Measurements from ENCODE around the gene EPB41.
"Not testable (repeated sequence)": the region's sequence is repeated elsewhere in the genome, so short reads cannot be mapped to it uniquely, and the experiment has no call there.

Gene EPB41

DNA sequence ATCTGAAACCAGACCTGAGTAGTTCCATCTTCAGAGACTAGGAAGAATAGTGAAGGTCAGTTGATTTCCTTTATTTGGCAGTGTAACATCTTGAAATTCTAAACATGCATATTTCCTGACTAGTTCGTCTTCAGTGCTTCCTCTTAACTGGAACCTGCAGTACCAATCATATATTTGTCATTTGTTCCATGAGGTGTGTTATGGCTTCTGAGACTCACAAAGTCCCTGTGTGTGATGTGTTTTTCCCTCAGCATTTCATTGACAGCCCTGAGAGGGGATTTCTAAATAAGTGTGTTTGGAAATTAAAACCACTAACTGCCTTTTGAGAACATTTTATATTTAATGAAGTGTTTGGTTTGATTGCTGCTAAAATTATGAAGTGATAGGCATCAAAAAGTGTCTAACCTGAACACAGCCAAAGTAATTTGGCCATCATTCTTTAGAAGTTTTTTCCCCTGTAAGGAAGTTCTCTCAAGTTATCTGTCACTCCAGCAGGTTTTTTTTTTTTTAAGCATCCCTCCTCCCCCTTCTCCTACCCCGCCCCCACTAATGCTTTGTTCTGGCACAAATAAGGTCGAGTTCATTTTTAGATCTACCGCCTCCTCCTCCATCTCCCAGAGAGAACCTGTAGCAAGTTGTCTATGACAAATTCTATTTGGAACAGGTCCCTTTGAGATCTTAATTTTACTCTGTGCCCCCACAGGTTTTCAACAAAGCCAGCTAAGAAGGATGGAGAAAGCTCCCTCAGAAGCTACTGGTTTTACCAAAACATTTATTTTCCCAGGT is 148.0 kb downstream of the EPB41 start:
- TF ChIP-seq, protein P1, sequence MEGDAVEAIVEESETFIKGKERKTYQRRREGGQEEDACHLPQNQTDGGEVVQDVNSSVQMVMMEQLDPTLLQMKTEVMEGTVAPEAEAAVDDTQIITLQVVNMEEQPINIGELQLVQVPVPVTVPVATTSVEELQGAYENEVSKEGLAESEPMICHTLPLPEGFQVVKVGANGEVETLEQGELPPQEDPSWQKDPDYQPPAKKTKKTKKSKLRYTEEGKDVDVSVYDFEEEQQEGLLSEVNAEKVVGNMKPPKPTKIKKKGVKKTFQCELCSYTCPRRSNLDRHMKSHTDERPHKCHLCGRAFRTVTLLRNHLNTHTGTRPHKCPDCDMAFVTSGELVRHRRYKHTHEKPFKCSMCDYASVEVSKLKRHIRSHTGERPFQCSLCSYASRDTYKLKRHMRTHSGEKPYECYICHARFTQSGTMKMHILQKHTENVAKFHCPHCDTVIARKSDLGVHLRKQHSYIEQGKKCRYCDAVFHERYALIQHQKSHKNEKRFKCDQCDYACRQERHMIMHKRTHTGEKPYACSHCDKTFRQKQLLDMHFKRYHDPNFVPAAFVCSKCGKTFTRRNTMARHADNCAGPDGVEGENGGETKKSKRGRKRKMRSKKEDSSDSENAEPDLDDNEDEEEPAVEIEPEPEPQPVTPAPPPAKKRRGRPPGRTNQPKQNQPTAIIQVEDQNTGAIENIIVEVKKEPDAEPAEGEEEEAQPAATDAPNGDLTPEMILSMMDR (IDR thresholded peaks at IDR 0.05; ENCODE audit: control insufficient read depth, insufficient read depth, low read depth, low read length, missing control alignments): no peak
- no peak for DNase-seq (ENCODE audit: low read depth)
- H3K4me3 ChIP-seq (ENCODE audit: control insufficient read depth, low read depth, low read length): no peak overlapping the region

DNA sequence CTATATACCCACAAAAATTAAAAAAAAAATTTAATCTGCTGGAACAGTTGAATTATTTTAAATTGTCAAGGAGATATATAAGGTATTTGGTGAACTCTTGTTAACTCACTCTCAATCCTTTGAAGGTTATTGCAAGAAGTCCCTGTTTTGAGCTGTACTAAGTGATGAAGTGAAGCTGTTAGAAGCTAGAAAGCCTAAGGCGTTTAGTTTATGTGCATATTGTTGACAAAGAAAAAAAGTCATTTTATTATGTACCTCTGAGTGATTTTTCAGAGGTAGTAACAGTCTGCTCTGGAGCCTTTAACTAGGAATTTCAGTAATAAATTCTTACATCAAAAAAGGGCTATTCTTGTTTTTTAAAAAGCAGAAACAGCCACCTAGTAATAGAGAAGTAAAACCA is 149.7 kb downstream of the EPB41 start:
- TF ChIP-seq, protein P1 (IDR thresholded peaks at IDR 0.05; ENCODE audit: control insufficient read depth, insufficient read depth, low read depth, low read length, missing control alignments): no peak
- no peak overlapping the region for H3K4me3 ChIP-seq (ENCODE audit: control insufficient read depth, low read depth, low read length)
- no peak for DNase-seq (ENCODE audit: low read depth)

DNA sequence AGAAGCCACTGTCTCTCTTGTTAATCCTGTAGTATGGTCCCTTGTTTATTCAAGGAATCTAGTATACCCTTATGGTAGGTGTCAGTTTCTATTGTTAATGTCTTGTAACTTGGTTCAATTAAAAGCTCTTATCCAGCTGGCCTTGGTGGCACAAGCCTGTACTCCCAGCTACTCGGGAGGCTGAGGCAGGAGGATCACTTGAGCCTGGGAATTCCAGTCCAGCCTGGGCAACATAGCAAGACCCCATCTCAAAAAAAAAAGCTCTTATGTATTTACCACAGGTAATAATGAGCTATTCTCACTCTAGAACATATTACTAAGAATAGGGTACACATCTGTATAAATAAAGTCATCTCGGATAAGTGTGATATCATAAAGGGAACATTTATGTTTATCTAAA is 162.8 kb downstream of the EPB41 start:
- H3K4me3 ChIP-seq (ENCODE audit: control insufficient read depth, low read depth, low read length): no peak overlapping the region
- DNase-seq (ENCODE audit: low read depth): no peak
- TF ChIP-seq, protein P1 (IDR thresholded peaks at IDR 0.05; ENCODE audit: control insufficient read depth, insufficient read depth, low read depth, low read length, missing control alignments): no peak

GRCh38 chr1:29079916-29080629 is 165.7 kb downstream of the EPB41 start:
- H3K4me3 ChIP-seq (ENCODE audit: control insufficient read depth, low read depth, low read length): not testable (repeated sequence)

DNA sequence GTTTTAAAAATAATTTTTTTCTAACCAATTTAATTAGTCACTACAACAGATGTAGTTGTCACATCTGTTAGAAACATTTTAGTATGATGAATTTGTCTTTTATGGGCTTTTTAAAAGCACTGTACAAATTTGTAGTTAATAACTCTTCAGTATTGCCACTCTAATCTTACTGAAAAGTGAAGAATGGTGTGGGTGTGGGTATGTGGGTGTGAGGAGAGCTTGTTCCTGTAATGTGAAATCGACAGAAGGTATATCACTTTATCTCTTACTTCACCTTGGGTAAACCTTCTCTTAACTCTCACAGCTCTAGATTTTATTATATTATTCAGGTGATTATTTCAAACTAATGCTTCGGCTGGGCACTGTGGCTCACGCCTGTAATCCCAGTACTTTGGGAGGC is 166.8 kb downstream of the EPB41 start:
- no peak overlapping the region for H3K4me3 ChIP-seq (ENCODE audit: control insufficient read depth, low read depth, low read length)
- DNase-seq (ENCODE audit: low read depth): no peak
- TF ChIP-seq, protein P1 (IDR thresholded peaks at IDR 0.05; ENCODE audit: control insufficient read depth, insufficient read depth, low read depth, low read length, missing control alignments): no peak

More at GRCh38 chr1:29079916-29080629, 165.7 kb downstream of the EPB41 start:
- DNase-seq (ENCODE audit: low read depth): not testable (repeated sequence)

- DNase-seq (ENCODE audit: low read depth): no peak
- no peak overlapping the region for H3K4me3 ChIP-seq (ENCODE audit: control insufficient read depth, low read depth, low read length)
- TF ChIP-seq, protein P1 (IDR thresholded peaks at IDR 0.05; ENCODE audit: control insufficient read depth, insufficient read depth, low read depth, low read length, missing control alignments): no peak
Observed at GRCh38 chr1:29082519-29082918, 168.2 kb downstream of the EPB41 start.

Measured in AG09309 (cell line).